GM08714 (cell line): ENCODE data around the gene MKLN1.
"Not testable (repeated sequence)": the region's sequence is repeated elsewhere in the genome, so short reads cannot be mapped to it uniquely, and the experiment has no call there.

ENCODE experiments used
- H3K4me3 ChIP-seq: fragments of 200-500 bp; sonication (Bioruptor generic); 2 replicates; pipeline ENCODE4 v1.5.1; 2014; ENCODE audit warnings: mild to moderate bottlenecking, low read length, inconsistent platforms
- ZNF274 ChIP-seq: IDR thresholded peaks from 2 replicates; pipeline ENCODE4 v1.6.1; 2012; ENCODE audit warnings: mild to moderate bottlenecking, low read depth, low read length

The MKLN1 gene

GRCh38 chr7:131302446-131302845 lies 25.2 kb upstream of the MKLN1 start:
- no peak for TF ChIP-seq ZNF274
- H3K4me3 ChIP-seq: no peak overlapping the region

GRCh38 chr7:131302876-131303707 lies 24.6 kb upstream of the MKLN1 start:
- H3K4me3 ChIP-seq: no peak overlapping the region
- no peak for TF ChIP-seq ZNF274

GRCh38 chr7:131305152-131305551 lies 22.5 kb upstream of the MKLN1 start:
- TF ChIP-seq ZNF274: no peak
- H3K4me3 ChIP-seq: no peak overlapping the region

GRCh38 chr7:131306041-131306440 lies 21.6 kb upstream of the MKLN1 start:
- not testable (repeated sequence) for H3K4me3 ChIP-seq

- TF ChIP-seq ZNF274: no peak
- H3K4me3 ChIP-seq: no peak overlapping the region
Observed at GRCh38 chr7:131306777-131307176, 20.9 kb upstream of the MKLN1 start.

- H3K4me3 ChIP-seq: no peak overlapping the region
- TF ChIP-seq ZNF274: no peak
Observed at GRCh38 chr7:131307627-131308026, 20.0 kb upstream of the MKLN1 start.

- H3K4me3 ChIP-seq: no peak overlapping the region
- no peak for TF ChIP-seq ZNF274
Observed at GRCh38 chr7:131312838-131313237, 14.8 kb upstream of the MKLN1 start.

GRCh38 chr7:131320603-131321002 lies 7.1 kb upstream of the MKLN1 start:
- no peak for TF ChIP-seq ZNF274
- no peak overlapping the region for H3K4me3 ChIP-seq

- no peak overlapping the region for H3K4me3 ChIP-seq
- TF ChIP-seq ZNF274: no peak
Observed at GRCh38 chr7:131321656-131322055, 6.0 kb upstream of the MKLN1 start.

GRCh38 chr7:131322061-131322460 lies 5.6 kb upstream of the MKLN1 start:
- TF ChIP-seq ZNF274: no peak
- H3K4me3 ChIP-seq: no peak overlapping the region

GRCh38 chr7:131322861-131323260 lies 4.8 kb upstream of the MKLN1 start:
- no peak for TF ChIP-seq ZNF274
- H3K4me3 ChIP-seq: no peak overlapping the region

GRCh38 chr7:131325179-131325840 lies 2.4 kb upstream of the MKLN1 start:
- TF ChIP-seq ZNF274: no peak
- no peak overlapping the region for H3K4me3 ChIP-seq

GRCh38 chr7:131326576-131326975 lies 1.1 kb upstream of the MKLN1 start:
- no peak for TF ChIP-seq ZNF274
- no peak overlapping the region for H3K4me3 ChIP-seq

GRCh38 chr7:131327049-131327625 lies 539 bp upstream of the MKLN1 start:
- H3K4me3 ChIP-seq: peak overlapping the region; percentile 95
- TF ChIP-seq ZNF274: no peak
